ENCODE data around the gene TAS2R31. TPM values are rescaled to one million over a fixed set of nuclear protein-coding genes. Genes with fewer than 3 reads are reported as not detected.

The TAS2R31 gene
- total RNA-seq, 1 donor from 2014 or later = 2.2 TPM

DNA sequence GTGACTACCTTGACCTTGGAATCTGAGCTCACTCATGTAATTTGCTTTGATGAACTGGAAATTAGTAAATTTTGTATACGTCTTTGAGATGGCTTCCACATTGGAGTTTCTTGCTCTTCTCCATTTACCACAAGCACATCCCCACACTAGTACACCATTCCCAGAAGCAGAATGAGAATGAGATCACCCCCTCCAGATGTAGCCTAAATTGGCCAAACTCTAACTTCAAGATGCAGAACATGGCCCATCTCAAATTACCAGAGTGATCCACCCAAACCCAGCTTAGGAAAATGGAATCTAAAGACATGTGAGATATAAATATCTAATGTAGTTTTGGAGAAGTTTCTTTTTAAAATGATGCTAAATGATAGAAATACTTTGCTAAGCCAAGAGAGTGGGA, 23.6 kb downstream of the TAS2R31 start:
- DNase-seq (ENCODE audit: low read depth) = no peak

DNA sequence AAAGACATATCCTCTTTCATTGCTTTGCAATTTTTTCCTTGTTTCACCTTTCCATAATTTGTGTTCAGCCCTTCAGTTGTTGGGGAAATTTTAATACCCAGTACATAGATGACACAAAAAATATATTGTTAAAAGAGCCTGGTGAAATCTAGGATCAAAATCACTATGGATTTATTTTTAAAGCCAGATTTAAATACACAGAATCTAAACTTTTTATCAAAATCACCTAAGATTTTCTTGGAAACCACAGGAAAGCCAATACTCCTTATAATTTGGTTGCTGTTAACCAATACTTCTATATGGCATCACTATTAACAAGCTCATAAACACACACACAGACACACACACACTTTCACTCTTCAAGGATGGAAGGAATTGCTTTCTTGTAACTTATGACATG, 33.0 kb downstream of the TAS2R31 start, which contains the start of gene TAS2R20:
TAS2R20 (minus strand) TSS at position 101 of the 400 bp plus-strand sequence. CDS start 429 bp downstream, outside the sequence.
- DNase-seq (ENCODE audit: low read depth) = no peak

DNA sequence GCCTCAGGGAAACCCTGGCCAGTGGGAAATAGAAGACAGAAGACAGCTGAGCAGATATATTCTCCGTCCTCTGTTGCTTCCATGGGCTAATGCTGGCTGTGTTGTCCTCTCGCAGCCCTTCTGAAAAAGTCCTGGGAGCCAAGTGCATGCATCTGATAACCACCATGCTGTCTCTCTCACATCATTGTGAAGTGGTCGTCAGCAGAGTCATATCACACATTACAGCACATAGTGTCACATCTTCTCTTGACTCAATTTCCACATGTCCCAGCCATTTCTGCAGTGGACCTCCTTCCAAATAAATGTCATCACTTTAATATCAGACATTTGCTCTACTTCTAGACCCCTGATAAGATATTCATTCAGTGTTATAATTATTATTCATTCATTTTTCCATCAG, 36.9 kb downstream of the TAS2R31 start:
- DNase-seq (ENCODE audit: low read depth) = no peak

DNA sequence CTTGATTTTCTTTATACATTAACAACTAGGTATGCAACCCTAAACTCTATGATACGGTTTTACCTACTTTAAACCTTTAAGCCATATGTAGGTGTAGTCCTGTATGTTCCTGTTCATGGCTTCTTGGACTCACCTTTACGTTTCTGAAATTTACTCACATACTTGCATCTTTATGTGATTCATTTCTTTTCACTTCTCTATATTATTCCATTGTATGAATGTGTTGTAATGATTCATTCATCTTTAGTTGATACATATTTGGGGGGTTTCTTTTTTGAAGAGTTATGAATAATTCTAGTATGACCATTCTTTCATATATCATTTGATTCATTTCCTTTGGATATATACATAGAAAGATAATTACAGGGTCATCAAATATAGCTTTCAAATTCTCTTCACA, 42.1 kb downstream of the TAS2R31 start:
- DNase-seq (ENCODE audit: low read depth) = no peak

DNA sequence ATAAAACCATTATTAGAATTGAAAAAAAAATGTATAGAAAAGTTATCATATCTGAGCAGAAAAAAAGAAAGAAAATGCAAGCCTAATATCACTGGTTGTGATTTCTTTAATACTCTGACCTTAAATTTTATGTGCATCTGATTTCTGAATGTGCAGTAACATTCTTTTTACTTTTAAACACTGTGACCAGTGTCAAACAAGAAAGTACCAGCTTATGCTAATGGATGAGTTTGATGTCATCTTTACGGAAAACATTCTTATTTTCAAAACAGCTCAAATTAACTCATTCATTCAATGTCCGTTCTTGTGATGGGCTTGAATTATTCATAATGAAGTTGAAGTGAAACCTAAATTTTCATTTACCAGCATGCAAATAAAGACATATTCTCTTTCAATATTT, 44.4 kb downstream of the TAS2R31 start, which contains the start of gene TAS2R50:
TAS2R50 (minus strand) TSS at position 101 of the 400 bp plus-strand sequence; CDS start at position 49, 52 bp downstream.
- DNase-seq (ENCODE audit: low read depth) = no peak

DNA sequence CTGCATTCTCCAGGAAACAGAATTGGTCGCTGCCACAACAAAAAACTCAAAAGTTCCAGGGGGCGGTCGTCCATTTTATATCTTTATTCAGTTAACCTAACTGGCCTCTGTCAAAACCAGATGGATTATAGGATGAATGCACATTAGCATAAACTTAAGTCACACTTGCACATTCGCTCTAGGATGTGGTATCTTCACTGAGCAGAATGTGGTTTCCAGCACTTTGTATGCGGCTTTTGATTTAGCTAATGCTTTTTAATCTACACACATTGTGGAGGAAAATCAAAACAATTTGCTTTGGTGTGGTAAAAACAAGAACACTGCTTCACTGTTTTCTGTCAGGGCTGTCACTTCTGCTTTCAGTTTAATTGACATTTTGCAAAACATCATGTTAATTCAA, 49.0 kb downstream of the TAS2R31 start:
- no peak for DNase-seq (ENCODE audit: low read depth)

Other genes with a start within 250 kb of the TAS2R31 start
- gene TAS2R7, start 228.8 kb downstream of the TAS2R31 start, total RNA-seq = not detected in 2 replicates
- 0.21 TPM in 1 of 2 replicates, not detected in the other for gene TAS2R8, start 224.1 kb downstream of the TAS2R31 start, total RNA-seq
- not detected in 2 replicates for gene TAS2R9, start 221.2 kb downstream of the TAS2R31 start, total RNA-seq
- gene TAS2R10, start 205.0 kb downstream of the TAS2R31 start, total RNA-seq = 0.75 and 3.2 TPM in 2 replicates
- 0.43 and 1.7 TPM in 2 replicates for gene PRR4, start 181.9 kb downstream of the TAS2R31 start, total RNA-seq
- 8.9 and 9.4 TPM in 2 replicates for gene PRH1, start 147.2 kb downstream of the TAS2R31 start, total RNA-seq
- gene TAS2R13, start 121.8 kb downstream of the TAS2R31 start, total RNA-seq = 0.94 and 1.2 TPM in 2 replicates
- gene PRH2, start 102.2 kb downstream of the TAS2R31 start, total RNA-seq = not detected in 2 replicates
- gene TAS2R14, start 92.1 kb downstream of the TAS2R31 start, total RNA-seq = 0.99 and 2.5 TPM in 2 replicates
- 0.62 and 1.5 TPM in 2 replicates for gene TAS2R50, start 44.5 kb downstream of the TAS2R31 start, total RNA-seq
- 0.68 and 2.1 TPM in 2 replicates for gene TAS2R20, start 33.1 kb downstream of the TAS2R31 start, total RNA-seq
- gene TAS2R19, start 8.8 kb downstream of the TAS2R31 start, total RNA-seq = 1.7 and 2.0 TPM in 2 replicates
- 0.62 TPM in 1 of 2 replicates, not detected in the other for gene TAS2R46, start 30.9 kb upstream of the TAS2R31 start, total RNA-seq
- 0.48 TPM in 1 of 2 replicates, not detected in the other for gene TAS2R43, start 60.9 kb upstream of the TAS2R31 start, total RNA-seq
- 1.1 and 1.5 TPM in 2 replicates for gene TAS2R30, start 103.2 kb upstream of the TAS2R31 start, total RNA-seq
- 9.1 and 10.4 TPM in 2 replicates for gene SMIM10L1, start 139.8 kb upstream of the TAS2R31 start, total RNA-seq
- not detected in 2 replicates for gene TAS2R42, start 155.5 kb upstream of the TAS2R31 start, total RNA-seq
- gene PRB3, start 238.3 kb upstream of the TAS2R31 start, total RNA-seq = not detected in 2 replicates

Measured in myocyte (in vitro differentiated cells).